ENCODE measurements around the gene C3orf70.

DNA sequence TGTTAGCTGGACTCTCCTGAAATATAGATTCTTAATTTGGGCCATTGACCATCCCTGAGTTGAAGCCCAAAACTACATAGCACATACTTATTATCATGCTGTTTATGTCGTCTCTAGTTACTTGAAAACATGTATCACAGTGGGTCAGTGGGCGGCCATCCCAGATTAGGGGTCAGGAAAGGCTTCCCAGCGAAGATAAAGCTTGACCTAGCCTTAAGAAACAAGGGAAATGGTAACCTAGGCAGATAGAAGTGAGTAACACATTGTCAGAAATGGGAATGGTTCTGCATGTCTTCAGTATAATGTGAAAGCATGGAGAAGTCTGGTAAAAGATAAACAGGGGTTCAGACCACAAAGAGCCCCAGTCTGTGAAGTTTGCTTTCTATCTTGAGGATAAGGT, 124.7 kb downstream of the C3orf70 start:
- TF ChIP-seq, protein P1, sequence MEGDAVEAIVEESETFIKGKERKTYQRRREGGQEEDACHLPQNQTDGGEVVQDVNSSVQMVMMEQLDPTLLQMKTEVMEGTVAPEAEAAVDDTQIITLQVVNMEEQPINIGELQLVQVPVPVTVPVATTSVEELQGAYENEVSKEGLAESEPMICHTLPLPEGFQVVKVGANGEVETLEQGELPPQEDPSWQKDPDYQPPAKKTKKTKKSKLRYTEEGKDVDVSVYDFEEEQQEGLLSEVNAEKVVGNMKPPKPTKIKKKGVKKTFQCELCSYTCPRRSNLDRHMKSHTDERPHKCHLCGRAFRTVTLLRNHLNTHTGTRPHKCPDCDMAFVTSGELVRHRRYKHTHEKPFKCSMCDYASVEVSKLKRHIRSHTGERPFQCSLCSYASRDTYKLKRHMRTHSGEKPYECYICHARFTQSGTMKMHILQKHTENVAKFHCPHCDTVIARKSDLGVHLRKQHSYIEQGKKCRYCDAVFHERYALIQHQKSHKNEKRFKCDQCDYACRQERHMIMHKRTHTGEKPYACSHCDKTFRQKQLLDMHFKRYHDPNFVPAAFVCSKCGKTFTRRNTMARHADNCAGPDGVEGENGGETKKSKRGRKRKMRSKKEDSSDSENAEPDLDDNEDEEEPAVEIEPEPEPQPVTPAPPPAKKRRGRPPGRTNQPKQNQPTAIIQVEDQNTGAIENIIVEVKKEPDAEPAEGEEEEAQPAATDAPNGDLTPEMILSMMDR (IDR thresholded peaks at IDR 0.05) = no peak
- TF ChIP-seq POLR2A (IDR thresholded peaks at IDR 0.05) = no peak

Data from heart left ventricle (tissue), 13 donors.